GM19438 (cell line): Measurements from ENCODE around the gene EHD2.
"Not testable (repeated sequence)": the region's sequence is repeated elsewhere in the genome, so short reads cannot be mapped to it uniquely, and the experiment has no call there.

ENCODE experiments used
- ATAC-seq: cut with Tn5 transposase; IDR thresholded peaks from one replicate; pipeline ENCODE4 v1.9.1; 2021; ENCODE audit warnings: low read depth; ENCODE audit not compliant: unreplicated experiment

Gene EHD2

DNA sequence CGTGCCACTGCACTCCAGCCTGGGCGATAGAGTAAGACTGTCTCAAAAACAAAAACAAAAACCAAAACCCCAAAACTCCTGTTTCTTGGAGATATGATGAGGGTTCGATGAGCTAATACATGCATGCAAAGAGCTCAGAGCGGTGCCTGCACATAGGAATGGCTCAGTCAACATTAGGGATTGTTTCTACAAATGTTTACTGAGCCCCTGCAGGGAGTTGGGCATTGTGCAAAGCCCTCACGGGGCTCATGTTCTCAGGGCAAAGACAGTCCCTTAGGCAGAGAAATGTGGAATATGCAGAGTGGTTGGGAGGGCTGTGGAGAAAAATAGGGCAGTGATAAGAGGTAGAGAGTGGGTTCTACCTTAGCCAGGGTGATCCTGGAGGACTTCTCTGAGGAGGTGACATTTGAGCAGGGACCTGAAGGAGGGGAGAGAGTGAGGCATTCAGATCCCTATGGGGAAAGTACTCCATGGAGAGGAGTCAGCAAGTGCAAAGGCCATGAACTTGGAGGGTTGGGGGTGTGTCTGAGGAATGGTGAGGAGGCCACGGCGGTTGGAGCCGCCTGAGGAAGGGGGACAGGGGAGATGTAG is 1.5 kb upstream of the EHD2 start:
- no peak for ATAC-seq

GRCh38 chr19:47714339-47714738 is 1.1 kb downstream of the EHD2 start:
- ATAC-seq: no peak

GRCh38 chr19:47714855-47715254 is 1.6 kb downstream of the EHD2 start:
- not testable (repeated sequence) for ATAC-seq

DNA sequence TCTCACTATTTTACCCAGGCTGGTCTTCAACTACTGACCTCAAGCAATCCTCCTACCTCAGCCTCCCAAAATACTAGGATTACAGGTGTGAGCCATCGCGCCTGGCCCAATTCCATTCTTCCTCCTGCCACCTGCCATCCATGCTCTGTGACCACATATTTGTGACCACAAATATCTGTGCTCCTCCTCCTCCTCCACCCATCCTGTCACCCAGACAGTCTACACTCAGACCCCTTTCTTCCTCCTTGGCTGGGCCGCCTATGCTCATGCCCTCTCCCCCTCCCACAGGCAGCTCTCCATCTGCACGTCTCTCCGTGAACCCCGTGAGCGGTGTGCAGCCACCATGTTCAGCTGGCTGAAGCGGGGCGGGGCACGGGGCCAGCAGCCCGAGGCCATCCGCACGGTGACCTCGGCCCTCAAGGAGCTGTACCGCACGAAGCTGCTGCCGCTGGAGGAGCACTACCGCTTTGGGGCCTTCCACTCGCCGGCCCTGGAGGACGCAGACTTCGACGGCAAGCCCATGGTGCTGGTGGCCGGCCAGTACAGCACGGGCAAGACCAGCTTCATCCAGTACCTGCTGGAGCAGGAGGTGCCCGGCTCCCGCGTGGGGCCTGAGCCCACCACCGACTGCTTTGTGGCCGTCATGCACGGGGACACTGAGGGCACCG is 3.2 kb downstream of the EHD2 start:
- ATAC-seq: no peak

DNA sequence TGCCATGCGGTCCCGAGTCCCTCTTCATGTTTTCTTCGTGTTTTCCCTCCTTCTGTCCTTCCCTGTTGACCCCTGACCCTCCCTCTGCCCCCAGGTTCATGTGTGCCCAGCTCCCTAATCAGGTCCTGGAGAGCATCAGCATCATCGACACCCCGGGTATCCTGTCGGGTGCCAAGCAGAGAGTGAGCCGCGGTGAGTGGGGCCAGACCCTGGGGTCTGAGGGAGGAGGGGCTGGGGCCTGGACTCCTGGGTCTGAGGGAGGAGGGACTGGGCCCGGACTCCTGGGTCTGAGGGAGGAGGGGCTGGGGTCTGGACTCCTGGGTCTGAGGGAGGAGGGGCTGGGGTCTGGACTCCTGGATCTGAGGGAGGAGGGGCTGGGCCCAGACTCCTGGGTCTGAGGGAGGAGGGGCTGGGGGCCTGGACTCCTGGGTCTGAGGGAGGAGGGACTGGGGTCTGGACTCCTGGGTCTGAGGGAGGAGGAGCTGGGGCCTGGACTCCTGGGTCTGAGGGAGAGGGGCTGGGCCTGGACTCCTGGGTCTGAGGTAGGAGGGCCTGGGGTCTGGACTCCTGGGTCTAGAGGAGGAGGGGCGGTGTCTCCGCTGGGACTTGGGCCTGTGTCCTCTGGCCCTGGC is 5.3 kb downstream of the EHD2 start:
- not testable (repeated sequence) for ATAC-seq

DNA sequence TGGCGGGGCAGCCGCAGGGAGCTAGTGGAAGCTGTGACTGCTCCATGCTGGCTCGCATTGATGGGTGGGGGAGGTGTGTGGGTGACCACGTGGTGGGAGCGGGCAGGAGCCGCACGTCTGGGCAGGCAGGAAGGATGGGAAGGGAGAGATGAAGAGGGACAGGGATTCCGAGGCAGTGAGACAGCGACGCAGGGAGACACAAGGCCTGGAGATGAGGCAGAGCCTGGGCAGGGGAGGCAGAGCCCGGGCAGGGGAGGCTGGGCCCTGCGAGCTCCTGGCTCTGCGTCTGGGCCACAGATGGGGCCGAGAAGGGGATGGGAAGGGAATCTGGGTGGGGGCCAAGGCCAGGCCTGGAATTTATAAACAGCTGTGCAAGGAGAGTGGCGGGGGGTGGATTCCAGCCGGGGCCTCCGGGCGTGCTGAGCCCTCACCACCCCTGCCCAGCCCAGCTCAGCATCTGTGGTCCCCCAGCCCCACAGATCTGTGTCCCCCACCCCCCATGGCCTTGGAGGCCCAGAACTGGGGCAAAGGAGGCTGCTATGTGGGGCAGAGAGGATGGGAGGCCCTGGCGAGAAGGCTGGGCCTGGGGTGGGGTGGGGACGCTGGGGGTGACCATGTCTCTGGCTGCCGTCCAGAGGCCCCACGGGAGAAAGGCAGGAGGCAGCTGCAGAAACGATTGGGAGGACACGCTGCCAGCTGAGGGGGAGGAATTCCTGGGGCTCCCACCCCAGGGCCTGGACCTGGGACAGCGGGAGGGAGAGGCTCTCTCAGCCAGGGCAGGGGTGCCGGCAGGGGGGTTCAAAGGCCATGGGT is 6.0 kb downstream of the EHD2 start:
- no peak for ATAC-seq

DNA sequence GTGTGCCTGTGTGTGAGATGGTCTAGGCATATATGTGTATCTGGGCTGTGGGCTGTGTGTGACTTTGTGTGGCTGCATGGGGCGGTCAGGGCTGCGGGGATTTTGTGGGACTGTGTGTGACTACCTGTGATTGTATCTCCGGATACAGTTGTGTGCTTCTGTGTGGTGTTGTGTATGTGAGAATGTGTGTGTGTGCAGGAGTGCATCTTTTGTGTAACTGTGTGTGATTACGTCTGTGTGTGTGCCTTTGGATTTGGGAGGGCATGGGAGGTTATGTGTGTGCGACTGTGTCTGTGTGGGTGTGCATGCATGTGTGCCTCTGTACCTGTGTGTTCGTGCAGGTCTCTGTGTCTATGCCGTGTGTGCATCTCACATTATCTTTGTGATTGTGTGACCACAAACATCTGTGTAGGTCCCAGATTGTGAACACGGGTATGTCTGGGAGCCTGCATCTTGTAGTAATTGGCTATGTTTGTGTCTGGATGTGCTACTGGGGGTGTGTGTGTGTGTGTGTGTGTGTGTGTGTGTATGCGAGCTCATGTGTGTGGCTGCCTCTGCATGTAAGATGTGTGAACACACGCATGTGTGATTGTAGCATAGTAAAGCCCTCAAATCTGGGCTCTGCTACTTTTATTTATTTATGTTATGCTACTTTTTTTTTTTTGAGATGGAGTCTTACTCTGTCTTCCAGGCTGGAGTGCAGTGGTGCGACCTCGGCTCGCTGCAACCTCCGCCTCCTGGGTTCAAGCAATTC is 7.6 kb downstream of the EHD2 start:
- no peak for ATAC-seq

GRCh38 chr19:47723581-47723940 is 10.3 kb downstream of the EHD2 start:
- no peak for ATAC-seq

GRCh38 chr19:47725759-47726401 is 12.7 kb downstream of the EHD2 start:
- ATAC-seq: no peak

DNA sequence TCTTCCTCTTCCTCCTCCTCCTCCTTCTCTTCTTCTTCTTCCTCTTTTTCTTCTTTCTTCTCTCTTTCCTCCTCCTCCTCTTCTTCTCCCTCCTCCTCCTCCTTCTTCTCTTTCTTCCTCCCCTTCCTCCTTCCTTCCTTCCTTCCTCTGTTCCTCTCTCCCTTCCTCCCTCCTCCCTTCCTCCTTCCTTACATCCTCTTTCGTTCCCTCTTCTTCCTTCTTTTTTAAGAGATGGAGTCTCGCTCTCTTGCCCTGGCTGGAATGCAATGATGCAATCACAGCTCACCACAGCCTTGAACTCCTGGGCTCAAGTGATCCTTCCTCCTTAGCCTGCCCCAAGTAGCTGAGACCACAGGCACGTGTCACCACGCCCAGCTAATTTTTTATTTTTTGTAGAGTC is 13.2 kb downstream of the EHD2 start:
- no peak for ATAC-seq

GRCh38 chr19:47728295-47728694 is 15.1 kb downstream of the EHD2 start:
- not testable (repeated sequence) for ATAC-seq

DNA sequence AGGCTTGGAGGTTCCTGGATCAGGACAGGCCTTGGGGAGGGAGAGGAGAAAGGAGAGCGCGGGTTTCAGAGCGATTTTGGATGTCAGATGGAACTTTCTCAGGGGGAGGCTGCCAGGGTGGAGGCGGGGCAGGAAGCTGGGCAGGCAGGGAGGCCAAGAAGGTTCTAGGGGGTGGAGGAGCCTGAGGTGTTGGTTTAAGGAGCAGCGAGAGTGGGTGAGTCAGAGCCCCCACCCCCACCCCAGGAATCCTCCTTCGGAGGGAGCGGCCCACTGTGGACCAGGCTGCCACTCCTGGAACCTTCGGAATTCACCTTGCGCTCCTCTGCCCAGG is 16.2 kb downstream of the EHD2 start:
- ATAC-seq: no peak

GRCh38 chr19:47729799-47730520 is 16.7 kb downstream of the EHD2 start:
- ATAC-seq: no peak

DNA sequence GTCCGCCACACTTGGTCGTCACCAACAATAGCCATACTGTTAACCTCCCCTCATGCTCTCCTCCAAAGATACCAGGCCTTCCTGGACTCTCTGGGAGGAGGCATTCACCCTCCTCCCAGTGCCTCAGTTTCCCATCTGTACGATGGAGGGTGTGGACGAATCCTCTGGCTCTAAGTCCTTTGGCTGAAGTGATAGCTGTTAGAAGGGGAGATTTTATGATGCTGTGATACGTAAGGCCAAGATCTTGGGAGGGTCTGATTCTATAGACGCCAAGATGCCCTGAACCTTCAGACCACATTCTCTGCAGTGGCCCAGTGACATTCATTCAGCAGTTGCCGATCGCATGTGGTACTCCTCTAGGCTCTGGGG is 17.3 kb downstream of the EHD2 start:
- no peak for ATAC-seq

GRCh38 chr19:47730910-47731309 is 17.7 kb downstream of the EHD2 start:
- no peak for ATAC-seq

DNA sequence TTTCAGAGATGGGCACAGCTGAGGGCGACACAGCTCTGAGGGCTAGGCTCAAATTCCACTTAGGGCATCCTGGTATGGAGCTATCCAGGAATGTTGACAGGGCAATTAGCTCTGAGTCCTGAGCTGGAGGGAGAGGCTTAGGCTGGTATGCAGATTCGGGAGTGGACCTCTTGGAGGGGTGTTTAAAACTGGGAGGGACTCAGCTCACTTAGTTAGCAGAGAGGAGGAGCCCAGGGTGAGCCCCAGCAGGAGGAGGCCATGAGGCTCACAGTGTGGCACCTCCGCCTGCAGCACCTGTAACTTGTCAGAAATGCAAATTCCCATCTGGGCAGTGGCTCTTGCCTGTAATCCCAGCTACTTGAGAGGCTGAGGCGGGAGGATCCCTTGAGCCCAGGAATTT is 21.9 kb downstream of the EHD2 start:
- ATAC-seq: no peak

GRCh38 chr19:47740866-47741519 is 27.8 kb downstream of the EHD2 start:
- no peak for ATAC-seq

GRCh38 chr19:47741544-47742140 is 28.4 kb downstream of the EHD2 start:
- ATAC-seq: no peak

DNA sequence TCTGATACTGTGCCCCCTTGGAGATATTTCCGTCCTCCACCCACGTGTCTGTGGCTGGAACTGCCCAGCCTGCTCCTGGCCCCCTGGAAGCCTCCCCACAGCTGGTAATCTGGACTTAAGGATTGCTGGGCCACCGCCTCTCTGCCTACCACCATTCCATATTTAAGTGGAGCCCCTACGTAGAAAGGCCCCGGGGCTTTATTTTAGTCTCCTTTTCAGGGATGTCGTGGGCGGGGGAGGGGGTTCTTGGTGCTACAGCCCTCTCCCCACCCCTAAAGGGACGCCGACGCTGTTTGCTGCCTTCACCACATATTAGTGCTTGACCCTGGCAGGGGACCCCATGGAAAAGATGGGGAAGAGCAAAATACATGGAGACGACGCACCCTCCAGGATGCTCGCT is 29.4 kb downstream of the EHD2 start:
- no peak for ATAC-seq
